ENCODE results near the gene CHPF2.

DNA sequence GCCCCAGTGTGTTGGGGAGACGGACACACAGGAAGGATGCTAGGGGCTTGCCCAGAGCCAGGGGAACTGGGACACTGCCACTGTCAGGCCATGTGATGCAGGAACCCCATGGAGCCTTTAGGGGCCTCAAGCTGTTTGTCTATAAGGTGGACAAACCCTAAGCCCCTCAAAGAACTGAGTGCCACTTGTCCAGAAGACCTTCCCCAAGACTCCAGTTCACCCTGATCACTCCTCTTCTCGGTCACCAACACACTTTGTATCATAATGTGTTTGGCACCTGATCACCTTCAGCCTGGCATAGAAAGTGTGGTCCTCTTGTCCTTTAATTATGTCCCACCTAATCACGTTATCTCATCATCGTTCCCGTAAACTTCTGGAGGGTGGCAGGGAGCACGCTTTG lies 22.7 kb upstream of the CHPF2 start:
- TF ChIP-seq, protein P1, sequence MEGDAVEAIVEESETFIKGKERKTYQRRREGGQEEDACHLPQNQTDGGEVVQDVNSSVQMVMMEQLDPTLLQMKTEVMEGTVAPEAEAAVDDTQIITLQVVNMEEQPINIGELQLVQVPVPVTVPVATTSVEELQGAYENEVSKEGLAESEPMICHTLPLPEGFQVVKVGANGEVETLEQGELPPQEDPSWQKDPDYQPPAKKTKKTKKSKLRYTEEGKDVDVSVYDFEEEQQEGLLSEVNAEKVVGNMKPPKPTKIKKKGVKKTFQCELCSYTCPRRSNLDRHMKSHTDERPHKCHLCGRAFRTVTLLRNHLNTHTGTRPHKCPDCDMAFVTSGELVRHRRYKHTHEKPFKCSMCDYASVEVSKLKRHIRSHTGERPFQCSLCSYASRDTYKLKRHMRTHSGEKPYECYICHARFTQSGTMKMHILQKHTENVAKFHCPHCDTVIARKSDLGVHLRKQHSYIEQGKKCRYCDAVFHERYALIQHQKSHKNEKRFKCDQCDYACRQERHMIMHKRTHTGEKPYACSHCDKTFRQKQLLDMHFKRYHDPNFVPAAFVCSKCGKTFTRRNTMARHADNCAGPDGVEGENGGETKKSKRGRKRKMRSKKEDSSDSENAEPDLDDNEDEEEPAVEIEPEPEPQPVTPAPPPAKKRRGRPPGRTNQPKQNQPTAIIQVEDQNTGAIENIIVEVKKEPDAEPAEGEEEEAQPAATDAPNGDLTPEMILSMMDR (IDR thresholded peaks at IDR 0.05; ENCODE audit: low read depth, low read length): no peak
- TF ChIP-seq EZH2phosphoT487 (IDR thresholded peaks at IDR 0.05; ENCODE audit: low read depth): no peak

Measured in OCI-LY3 (cell line).